NCI-H460 (cell line): ENCODE results near the gene STARD13. TPM values are rescaled to one million over a fixed set of nuclear protein-coding genes. Genes with fewer than 3 reads are reported as not detected.
"Not testable (repeated sequence)": the region's sequence is repeated elsewhere in the genome, so short reads cannot be mapped to it uniquely, and the experiment has no call there.

ENCODE experiments used
- DNase-seq: peaks from one replicate; pipeline ENCODE4 v3.0.0-alpha.2; 2016; ENCODE audit warnings: low read depth; ENCODE audit errors: extremely low read depth
- total RNA-seq: library from RNA; depleted of rRNA; stranded (reverse); fragments of >200 nt; shearing (Covaris generic); gene quantifications from 2 replicates; pipeline ENCODE4 v1.2.3, GENCODE V29; 2014

The STARD13 gene
- total RNA-seq, 1 experiment from 2014 or later, result 3.8 TPM

DNA sequence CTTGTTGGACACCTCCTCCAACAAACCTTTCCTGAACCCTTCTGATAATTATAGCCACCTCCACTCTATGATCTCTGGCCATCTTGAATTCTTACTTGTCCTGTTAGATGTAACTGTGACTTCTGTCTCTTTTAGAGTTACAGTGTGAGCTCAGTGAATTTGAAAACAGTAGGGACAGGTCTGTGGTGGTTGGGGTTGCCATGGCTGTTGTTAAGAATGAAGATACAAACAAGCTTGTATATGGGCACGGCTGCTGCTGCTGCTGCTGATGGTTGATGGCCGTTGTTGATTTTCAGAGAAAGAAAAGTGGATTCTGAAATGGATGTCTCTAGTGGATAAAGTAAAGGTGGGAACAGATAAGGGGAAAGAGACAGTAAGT is 101.5 kb downstream of the STARD13 start:
- no peak for DNase-seq

DNA sequence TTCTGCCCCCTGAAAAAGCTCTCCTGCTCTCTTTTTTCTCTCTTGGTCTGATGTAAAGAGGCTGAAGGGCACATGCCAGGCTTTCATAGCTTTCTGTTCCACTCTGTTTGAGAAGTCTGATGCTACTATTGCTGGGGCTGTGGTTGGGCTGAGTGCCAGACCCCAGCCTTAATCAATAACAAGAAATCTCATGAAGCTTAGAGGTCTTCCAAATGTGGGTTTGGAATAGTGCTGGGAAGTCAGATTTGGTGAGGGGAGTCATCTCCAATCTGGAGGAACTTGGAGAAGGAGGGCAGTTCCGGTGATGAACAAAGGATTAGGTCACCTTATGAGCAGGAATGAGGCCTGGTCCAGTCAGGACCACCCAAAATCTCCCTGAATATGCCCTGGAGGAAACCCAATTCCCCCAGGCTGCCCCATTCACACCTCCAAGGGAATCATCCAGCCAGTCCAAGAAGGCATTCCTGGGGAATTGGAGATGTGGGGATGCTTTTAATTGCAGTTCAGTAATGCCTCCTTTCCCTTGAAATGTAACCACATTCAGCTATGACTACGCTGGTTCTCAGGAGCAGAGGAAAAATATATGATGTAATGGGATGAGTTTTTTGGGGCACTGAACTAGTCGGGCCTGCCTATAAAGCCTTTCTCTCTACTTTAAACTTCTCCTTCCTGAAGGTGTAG is 102.0 kb downstream of the STARD13 start:
- no peak for DNase-seq

- DNase-seq, result no peak
These were observed 102.8 kb downstream of the STARD13 start for GRCh38 chr13:33182729-33183128.

DNA sequence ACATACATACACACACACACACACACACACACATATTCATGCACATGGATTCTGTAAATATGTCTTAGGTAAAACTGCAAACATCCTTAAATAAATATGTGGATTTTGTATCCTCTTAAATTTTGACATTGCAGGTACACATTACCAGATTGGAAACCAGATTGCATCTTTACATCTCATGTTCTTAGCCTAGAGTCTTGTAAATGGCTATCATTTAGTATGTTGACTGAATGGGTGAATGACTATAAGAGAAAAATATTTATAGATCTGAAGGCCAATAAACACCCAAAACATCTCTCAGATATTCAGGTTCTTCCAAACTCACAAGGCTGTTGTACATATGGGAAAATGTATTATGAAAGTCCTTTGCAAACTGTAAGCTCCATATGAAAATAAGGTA is 104.3 kb downstream of the STARD13 start:
- DNase-seq, result no peak

DNA sequence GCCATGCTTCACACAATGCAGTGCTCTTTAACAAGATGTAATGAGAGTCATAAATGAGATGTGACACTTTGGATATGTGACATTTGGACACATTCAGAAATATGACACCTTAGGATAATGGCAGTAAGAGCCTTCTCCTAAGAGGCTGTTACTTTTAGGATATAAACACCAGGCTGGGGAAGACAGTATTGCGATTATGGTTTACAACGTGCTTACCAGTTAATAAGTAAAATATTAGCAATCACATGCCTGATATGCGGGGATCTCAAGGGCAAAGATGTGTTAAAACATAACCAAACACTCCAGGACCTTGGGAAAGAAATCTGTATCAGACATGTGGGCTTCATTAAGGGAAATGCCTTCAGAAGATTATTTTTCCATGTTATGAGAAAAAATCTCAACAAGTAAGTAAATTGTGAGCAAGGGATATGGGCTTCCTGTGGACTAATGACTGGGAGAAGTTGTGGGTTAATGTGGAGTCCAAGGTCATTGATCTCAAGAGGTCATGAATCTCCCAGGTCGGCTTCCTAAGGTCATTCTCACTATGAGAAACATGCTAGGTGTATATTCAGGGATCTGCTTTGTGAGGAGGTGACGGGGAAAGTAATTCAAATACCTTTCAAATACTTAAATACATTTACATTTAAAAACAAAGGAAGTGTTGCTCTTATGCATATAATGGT is 105.3 kb downstream of the STARD13 start:
- DNase-seq, result no peak

- no peak for DNase-seq
These were observed 106.1 kb downstream of the STARD13 start for GRCh38 chr13:33179463-33179862.

DNA sequence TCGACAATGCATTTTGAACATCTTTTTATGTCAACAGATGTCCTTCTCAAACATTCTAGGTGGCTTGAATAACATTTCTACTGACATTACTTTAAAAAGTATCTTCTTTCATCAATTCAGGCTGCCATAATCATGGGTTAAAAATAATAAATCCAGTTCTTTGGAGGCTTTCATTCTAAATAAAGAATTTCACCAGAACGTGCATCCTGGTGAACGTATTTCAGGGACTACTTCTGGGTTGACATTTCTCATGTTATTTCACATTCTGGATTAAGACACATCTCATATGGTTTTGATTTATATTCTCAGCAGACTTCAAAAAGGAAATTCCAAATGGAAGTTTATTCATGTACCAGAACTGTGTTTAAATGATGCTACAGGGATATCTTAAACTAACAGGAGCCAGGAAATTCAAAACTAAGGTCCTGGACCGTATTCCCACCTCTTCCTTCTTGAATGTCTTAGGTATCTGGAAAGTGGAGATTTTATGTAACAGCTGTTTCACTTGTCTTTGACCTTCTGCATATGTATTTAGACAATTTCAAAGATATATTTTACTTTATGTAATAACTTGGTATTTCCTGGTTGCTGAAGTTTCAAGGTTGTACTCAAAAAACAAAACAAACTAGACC is 107.2 kb downstream of the STARD13 start:
- DNase-seq, result no peak

DNA sequence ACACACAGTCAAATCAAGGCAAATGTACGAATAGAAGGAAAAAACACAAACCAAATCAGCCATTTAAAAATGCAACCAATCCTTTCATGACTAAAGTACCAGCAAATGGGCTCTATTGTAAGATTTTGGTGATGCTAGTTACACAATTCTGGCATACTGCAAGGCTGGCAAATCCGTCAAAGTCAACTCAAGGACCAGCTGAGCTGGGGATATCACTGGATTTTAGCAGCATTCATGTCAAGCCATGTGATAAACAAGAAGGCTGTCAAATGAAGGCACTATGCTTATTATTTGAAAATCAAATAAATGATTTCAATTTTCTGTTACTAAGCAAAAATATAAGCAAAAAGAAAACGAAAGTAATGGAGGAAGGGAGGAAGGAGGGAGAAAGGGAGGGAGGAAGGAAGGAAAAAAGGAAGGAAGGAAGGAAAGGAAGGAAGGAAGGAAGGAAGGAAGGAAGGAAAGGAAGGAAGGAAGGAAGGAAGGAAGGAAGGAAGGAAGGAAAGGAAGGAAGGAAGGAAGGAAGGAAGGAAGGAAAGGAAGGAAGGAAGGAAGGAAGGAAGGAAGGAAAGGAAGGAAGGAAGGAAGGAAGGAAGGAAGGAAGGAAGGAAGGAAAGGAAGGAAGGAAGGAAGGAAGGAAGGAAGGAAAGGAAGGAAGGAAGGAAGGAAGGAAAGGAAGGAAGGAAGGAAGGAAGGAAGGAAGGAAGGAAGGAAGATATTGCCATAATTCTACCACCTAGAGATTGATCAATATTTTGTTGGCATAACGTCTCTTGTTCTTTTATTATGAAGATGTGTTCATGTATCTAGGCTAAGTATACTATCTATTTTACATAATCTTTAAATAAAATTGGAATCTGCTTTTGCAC is 108.0 kb downstream of the STARD13 start:
- not testable (repeated sequence) for DNase-seq

GRCh38 chr13:33176526-33176925 is 109.0 kb downstream of the STARD13 start:
- no peak for DNase-seq

DNA sequence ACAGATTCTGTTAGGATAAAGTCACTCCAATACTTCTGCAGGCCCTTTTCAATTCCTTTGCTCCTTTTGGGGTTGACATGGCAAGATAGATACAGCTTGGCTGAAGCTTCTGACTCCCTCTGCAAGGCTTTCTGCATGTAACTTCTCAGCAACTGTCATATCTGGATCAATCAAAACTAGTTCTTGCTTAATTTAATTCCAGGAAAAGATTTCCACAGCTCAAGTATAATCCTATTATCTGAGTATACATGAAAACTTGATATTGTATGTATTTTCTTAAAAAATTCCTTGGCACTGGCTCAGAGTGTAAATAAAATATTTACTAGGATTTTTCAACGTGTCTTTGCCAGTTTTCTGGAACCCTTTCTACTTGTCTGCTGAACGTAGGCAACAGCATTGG is 109.6 kb downstream of the STARD13 start:
- no peak for DNase-seq

- no peak for DNase-seq
These were observed 110.6 kb downstream of the STARD13 start for GRCh38 chr13:33174931-33175330.

DNA sequence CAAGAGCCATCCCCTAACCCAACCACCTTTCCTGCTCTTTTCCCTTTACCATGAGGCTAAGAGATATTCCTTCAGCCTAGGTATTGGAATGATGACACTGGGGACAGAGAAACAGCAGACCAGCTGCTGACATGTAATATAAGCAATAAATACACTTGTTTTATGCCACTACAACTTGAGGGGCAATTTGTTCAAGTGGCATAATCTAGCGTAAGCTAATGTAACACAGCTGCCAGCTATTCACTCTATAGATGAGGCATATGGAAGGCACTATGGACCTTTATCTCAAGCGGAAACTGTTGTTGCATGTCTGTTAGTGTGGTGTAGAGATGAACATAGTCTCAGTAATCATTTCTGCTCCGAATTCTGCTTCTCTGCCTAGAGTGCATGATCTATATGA is 111.1 kb downstream of the STARD13 start:
- no peak for DNase-seq

- no peak for DNase-seq
These were observed 112.6 kb downstream of the STARD13 start for GRCh38 chr13:33172911-33173310.

DNA sequence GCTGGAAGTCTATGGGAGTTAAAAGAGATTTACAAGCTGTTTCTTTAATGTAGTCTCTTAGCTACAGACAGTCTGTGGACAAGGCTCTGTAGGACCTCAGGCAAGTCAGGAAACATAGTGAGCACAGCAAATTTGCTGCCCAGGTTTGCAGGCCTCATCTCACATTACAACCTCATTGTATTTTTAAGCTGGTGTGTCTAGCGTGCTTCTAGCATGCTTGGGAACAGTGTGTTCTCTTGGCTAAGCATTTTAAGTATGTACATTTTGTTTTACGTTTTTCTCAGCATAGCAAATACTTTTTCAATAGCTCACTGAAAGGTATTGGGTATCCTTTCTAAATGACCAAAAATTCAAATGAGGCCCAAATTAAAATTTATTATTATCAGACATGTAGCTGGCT is 113.2 kb downstream of the STARD13 start:
- DNase-seq, result no peak

DNA sequence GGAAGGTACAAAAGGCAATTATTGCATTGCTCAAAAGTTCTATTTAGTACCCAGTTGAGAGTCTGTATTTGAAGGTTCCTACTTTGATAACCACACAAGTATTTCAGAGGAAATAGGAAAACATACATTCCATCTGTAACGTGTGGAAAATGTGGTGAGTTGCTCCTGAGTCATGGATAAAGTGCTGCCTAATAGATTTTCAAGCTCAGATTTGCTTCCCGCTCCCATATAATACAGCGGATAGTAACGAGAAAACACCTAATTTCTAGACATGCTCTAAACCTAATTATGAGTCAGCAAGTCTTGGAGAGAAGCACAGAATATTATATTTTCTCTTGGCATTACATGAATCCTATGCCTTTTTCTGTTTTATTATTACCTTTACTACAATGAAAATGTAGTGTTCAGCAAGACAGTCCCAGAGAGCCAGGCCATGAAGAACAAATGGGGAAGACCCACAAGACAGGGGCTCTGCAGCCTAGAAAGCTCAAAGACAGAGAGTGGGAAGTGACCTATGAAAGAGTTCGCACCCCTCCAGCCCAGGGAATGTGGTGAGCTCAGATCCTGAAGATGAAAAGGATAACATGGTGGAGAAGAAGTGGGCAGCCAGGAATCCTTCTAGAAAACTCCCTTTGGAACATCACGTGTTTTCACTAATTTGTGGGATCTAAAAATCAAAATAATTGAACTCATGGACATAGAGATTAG is 116.1 kb downstream of the STARD13 start:
- DNase-seq, result no peak

DNA sequence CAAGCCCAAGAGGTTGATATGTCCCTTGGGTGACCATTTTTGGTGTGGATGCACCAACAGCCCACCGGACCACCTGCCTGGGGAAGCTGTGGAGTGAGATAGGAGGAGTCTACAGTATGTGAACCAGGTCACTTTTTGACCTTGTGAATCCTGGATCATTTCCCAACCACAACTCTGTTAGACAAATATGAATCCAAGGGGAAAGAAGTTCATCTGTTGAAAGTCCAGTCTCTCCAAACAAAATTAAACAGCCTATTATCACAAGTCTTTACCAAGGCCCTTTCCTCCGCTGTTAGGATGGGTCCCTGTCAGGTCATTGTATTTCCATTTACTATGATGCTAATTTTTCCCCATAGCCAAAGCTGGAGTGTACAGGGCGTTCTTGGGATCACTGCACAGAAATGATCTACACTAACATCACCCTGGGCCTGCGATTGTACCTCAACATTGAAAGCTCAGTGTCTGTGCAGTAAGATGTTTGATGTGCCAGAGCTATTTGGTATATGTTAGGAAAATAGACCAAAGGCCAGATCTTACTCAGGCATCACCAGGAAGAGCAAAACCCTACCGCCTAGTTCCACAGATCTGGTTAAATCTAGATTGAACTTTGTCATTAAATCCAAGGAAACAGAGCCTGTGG is 117.1 kb downstream of the STARD13 start:
- DNase-seq, result no peak

- no peak for DNase-seq
These were observed 118.1 kb downstream of the STARD13 start for GRCh38 chr13:33167491-33167890.

DNA sequence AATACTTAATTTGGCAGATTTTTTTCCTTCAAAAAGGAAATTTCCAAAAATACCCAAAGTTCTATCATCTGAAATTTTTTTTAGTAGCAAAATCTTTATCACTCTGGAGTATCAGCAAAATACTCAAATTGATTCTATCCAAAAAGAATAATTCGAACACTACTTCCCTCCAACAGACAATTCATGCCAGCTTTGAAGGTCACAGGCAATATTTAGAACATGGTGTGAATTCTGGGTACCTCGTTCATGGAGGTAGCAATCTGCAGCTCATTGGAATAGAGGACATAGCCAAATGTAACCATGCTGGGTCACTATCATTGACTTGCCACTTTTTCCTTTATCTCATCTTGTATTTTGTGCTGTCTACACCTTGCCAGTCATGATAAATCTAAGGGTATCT is 119.8 kb downstream of the STARD13 start:
- DNase-seq, result no peak

DNA sequence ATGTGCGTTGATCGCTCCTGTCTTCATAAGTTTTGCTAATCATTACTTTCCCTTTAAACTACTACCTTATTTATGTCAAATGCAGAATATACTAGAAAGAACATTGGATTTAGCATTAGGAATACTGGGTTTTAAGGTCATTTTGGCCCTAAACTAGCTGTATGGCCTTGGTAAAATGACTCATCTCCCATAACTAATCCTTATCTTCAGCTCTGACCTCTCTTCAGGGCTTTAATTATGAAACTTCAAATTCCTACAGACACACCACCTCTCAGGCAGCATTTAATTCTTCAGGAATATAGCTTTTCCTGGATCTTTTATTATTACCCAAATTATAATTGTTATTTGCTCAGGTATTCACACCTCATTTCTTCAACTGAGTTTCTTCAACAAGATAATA is 121.2 kb downstream of the STARD13 start:
- DNase-seq, result no peak

DNA sequence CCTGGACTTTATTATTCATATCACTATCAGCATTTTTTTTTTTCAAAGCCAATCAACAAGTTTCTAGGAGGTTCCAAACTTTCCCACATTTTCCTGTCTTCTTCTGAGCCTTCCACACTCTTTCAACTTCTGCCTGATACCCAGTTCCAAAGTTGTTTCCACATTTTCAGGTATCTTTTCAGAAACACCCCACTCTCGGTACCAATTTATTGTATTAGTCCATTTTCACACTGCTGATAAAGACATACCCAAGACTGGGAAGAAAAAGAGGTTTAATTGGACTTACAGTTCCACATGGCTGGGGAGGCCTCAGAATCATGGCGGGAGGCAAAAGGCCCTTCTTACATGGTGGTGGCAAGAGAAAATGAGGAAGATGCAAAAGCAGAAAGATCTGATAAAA is 122.8 kb downstream of the STARD13 start:
- not testable (repeated sequence) for DNase-seq
